K562 (cell line): ENCODE results near the gene MYOM1. TPM values are rescaled to one million over a fixed set of nuclear protein-coding genes. Genes with fewer than 3 reads are reported as not detected.

Experiments used
- CEBPB ChIP-seq: fragments of 450-650 bp; IDR thresholded peaks from 2 replicates; pipeline ENCODE4 v1.6.1; 2016; ENCODE audit warnings: missing genetic modification characterization, missing compliant biosample characterization
- HDAC8 ChIP-seq: fragments of 450-650 bp; IDR thresholded peaks from 2 replicates; pipeline ENCODE4 v1.6.1; 2016; ENCODE audit warnings: mild to moderate bottlenecking, missing genetic modification characterization, moderate library complexity, missing compliant biosample characterization
- MTA3 ChIP-seq: fragments of 450-650 bp; formaldehyde crosslinking; IDR thresholded peaks from 2 replicates; pipeline ENCODE4 v1.6.1; 2017; ENCODE audit warnings: mild to moderate bottlenecking, borderline replicate concordance
- SRSF7 ChIP-seq: fragments of 200-400 bp; formaldehyde crosslinking; optimal IDR thresholded peaks from 2 replicates; pipeline ENCODE3; 2017; ENCODE audit warnings: mild to moderate bottlenecking, low read depth, low read length
- XRCC3 ChIP-seq: fragments of 450-650 bp; IDR thresholded peaks from 2 replicates; pipeline ENCODE4 v1.6.1; 2017; ENCODE audit warnings: mild to moderate bottlenecking, moderate library complexity
- ZNF140 ChIP-seq: fragments of 250-450 bp; sonication (Bioruptor Pico); IDR thresholded peaks from 2 replicates; pipeline ENCODE4 v1.8.0; 2021; ENCODE audit warnings: moderate library complexity, mild to moderate bottlenecking, inconsistent platforms
- polyA plus RNA-seq, 8 experiments: library from polyadenylated mRNA; depleted of rRNA in 4 of 8; stranded (reverse) in 5 of 8; unstranded in 3 of 8; fragments of >200 nt; fragmentation: Nextera tagmentation in 2 of 8; fragmentation: Illumina TruSeq in 1 of 8; extraction: Ambion mirVana in 2 of 8; extraction: Trizol in 1 of 8; gene quantifications; 2 replicates each; pipeline versions ENCODE4 v1.2.1 to v1.2.3, GENCODE V29; 2011 to 2014; ENCODE audit warnings: inconsistent platforms in 1 of 8, missing spikeins in 1 of 8
- total RNA-seq, 7 experiments: library from RNA; depleted of rRNA in 6 of 7; stranded (reverse); fragments of >200 nt in 6 of 7; fragmentation: Illumina TruSeq in 2 of 7; extraction: Trizol in 2 of 7; gene quantifications; 2 replicates each; pipeline versions ENCODE4 v1.2.1 to v1.2.3, GENCODE V29; 2011 to 2021; ENCODE audit warnings: low replicate concordance in 1 of 7
- TF ChIP-seq, protein P1 (sequence below): sonication (generic); formaldehyde crosslinking; IDR thresholded peaks from 2 replicates; pipeline ENCODE4 v1.8.0; 2022; ENCODE audit warnings: mild to moderate bottlenecking, missing genetic modification reagents
- TF ChIP-seq, protein P2 (sequence below): fragments of 450-650 bp; conservative IDR thresholded peaks from 2 replicates; pipeline ENCODE4 v1.6.1; 2016; ENCODE audit warnings: missing genetic modification characterization, low read depth, mild to moderate bottlenecking, control low read depth, missing compliant biosample characterization
- TF ChIP-seq, protein P3 (sequence below), 2 experiments: fragments of 450-650 bp; IDR thresholded peaks; 2 replicates each; pipeline ENCODE4 v1.6.1; 2016; ENCODE audit warnings: mild to moderate bottlenecking in 2 of 2, borderline replicate concordance in 1 of 2, low read depth in 1 of 2, moderate library complexity in 1 of 2

MYOM1 gene
- total and polyA plus RNA-seq, 9 of the 15 experiments (the other 6 are each of a cell fraction or from before 2014, with no cell fraction given) = 0.01 to 0.62 (median 0.25) TPM

DNA sequence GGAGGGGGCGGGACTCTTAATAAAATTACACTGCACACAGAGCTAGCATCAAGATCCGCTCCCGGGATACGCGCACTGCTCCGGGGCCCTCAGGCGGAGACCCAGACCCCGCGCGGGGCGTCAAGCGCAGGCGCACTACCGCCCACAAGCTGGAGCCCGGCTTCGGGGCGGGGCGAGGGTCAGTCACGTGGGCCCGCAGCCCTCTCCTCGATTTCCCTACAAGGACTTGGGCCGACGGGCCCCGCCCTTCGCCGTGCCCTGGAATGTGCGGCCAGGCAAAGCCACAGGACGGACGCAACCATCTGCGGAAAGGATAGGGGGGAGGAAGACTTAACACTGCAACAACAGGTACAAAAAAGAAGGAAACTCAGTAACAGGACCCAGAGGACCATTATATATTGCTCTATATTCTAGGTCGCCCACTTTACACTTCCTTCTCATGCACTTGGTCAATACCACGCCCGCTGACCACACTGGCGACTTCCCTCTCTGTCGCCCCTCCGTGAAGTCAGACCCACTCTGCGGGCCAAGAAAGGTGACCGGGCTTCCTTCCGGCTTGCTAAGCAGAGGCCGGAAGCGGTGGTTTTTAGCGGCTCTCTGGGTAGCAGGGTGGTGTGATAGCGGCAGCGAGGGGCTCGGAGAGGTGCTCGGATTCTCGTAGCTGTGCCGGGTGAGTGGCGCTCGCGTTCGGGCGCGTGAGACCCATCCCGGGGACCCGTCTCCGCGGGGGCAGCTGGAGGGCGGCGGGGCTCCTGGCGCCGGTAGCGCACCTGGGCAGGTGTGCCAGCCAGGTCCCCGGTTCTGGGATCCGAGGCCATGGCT lies 27.7 kb upstream of the MYOM1 start, which contains the start of gene MYL12A (continued):
- TF ChIP-seq, protein P1, sequence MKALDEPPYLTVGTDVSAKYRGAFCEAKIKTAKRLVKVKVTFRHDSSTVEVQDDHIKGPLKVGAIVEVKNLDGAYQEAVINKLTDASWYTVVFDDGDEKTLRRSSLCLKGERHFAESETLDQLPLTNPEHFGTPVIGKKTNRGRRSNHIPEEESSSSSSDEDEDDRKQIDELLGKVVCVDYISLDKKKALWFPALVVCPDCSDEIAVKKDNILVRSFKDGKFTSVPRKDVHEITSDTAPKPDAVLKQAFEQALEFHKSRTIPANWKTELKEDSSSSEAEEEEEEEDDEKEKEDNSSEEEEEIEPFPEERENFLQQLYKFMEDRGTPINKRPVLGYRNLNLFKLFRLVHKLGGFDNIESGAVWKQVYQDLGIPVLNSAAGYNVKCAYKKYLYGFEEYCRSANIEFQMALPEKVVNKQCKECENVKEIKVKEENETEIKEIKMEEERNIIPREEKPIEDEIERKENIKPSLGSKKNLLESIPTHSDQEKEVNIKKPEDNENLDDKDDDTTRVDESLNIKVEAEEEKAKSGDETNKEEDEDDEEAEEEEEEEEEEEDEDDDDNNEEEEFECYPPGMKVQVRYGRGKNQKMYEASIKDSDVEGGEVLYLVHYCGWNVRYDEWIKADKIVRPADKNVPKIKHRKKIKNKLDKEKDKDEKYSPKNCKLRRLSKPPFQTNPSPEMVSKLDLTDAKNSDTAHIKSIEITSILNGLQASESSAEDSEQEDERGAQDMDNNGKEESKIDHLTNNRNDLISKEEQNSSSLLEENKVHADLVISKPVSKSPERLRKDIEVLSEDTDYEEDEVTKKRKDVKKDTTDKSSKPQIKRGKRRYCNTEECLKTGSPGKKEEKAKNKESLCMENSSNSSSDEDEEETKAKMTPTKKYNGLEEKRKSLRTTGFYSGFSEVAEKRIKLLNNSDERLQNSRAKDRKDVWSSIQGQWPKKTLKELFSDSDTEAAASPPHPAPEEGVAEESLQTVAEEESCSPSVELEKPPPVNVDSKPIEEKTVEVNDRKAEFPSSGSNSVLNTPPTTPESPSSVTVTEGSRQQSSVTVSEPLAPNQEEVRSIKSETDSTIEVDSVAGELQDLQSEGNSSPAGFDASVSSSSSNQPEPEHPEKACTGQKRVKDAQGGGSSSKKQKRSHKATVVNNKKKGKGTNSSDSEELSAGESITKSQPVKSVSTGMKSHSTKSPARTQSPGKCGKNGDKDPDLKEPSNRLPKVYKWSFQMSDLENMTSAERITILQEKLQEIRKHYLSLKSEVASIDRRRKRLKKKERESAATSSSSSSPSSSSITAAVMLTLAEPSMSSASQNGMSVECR (CRISPR knock-in tag) = peak; percentile 62; the same call in 1 of the 2 replicates
- TF ChIP-seq, protein P2, sequence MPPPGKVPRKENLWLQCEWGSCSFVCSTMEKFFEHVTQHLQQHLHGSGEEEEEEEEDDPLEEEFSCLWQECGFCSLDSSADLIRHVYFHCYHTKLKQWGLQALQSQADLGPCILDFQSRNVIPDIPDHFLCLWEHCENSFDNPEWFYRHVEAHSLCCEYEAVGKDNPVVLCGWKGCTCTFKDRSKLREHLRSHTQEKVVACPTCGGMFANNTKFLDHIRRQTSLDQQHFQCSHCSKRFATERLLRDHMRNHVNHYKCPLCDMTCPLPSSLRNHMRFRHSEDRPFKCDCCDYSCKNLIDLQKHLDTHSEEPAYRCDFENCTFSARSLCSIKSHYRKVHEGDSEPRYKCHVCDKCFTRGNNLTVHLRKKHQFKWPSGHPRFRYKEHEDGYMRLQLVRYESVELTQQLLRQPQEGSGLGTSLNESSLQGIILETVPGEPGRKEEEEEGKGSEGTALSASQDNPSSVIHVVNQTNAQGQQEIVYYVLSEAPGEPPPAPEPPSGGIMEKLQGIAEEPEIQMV (tag) = no peak
- TF ChIP-seq ZNF140 (CRISPR knock-in tag) = no peak
- peak; percentile 83 for TF ChIP-seq MTA3
- TF ChIP-seq SRSF7 = no peak
- TF ChIP-seq XRCC3 = no peak
- no peak for TF ChIP-seq CEBPB (tag)
- TF ChIP-seq, protein P3, sequence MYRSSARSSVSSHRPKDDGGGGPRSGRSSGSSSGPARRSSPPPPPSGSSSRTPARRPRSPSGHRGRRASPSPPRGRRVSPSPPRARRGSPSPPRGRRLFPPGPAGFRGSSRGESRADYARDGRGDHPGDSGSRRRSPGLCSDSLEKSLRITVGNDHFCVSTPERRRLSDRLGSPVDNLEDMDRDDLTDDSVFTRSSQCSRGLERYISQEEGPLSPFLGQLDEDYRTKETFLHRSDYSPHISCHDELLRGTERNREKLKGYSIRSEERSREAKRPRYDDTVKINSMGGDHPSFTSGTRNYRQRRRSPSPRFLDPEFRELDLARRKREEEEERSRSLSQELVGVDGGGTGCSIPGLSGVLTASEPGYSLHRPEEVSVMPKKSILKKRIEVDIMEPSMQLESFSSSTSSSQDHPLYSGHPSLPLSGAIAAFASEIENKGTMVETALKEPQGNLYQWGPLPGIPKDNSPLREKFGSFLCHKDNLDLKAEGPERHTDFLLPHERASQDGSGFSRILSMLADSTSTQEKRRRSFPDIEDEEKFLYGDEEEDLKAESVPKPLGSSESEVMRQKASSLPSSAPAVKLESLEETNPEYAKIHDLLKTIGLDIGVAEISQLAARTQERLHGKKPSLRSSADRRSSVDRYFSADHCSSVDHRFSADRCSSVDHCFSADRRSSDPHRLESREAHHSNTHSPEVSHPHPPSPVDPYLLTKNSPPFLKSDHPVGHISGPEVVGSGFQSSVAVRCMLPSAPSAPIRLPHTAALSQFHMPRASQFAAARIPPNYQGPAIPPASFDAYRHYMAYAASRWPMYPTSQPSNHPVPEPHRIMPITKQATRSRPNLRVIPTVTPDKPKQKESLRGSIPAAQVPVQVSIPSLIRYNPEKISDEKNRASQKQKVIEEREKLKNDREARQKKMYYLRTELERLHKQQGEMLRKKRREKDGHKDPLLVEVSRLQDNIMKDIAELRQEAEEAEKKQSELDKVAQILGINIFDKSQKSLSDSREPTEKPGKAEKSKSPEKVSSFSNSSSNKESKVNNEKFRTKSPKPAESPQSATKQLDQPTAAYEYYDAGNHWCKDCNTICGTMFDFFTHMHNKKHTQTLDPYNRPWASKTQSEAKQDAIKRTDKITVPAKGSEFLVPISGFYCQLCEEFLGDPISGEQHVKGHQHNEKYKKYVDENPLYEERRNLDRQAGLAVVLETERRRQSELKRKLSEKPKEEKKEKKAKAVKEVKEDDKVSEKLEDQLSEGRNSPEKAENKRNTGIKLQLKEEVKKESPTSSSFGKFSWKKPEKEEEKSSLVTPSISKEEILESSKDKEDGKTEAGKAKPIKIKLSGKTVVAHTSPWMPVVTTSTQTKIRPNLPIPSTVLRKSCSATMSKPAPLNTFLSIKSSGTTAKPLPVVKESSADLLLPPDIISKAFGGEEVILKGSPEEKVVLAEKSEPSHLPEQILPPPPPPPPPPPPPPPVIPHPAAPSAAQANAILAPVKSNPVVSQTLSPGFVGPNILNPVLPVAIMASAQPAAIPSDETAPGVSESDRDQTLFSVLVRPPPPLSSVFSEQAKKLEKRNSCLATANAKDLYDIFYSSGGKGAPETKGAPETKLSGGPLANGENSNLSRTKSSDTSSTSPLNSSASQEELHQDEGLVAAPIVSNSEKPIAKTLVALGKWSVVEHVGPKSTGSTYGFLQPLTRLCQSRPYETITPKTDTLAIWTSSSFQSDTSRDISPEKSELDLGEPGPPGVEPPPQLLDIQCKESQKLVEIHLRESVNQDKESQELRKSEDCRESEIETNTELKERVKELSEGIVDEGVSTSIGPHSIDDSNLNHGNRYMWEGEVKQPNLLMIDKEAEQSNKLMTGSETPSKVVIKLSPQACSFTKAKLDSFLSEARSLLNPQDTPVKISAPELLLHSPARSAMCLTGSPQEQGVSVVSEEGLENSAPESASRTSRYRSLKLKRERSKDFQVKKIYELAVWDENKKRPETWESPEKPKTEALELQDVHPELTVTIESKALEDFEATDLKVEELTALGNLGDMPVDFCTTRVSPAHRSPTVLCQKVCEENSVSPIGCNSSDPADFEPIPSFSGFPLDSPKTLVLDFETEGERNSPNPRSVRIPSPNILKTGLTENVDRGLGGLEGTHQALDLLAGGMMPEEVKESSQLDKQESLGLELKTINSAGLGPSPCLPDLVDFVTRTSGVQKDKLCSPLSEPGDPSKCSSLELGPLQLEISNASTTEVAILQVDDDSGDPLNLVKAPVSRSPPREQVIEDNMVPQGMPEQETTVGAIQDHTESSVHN (IDR thresholded peaks at IDR 0.05; ENCODE audit: borderline replicate concordance in 1 of 2, low read depth in 1 of 2) = 0 out of 4 replicates have a peak, but pooled peaks of 1 of the 2 experiments have one; percentile 18
- no peak; the same call in 1 of the 2 replicates for TF ChIP-seq HDAC8
